Naive thymus-derived CD4-positive, alpha-beta T cell (primary cell): ENCODE measurements around the gene HACD2. TPM values are rescaled to one million over a fixed set of nuclear protein-coding genes. Genes with fewer than 3 reads are reported as not detected.

ENCODE experiments used
- ATAC-seq: fragments of 150-1000 bp; cut with Tn5 transposase; 2 replicates; pipeline ENCODE4 v1.10.0; 2021; ENCODE audit warnings: mild to moderate bottlenecking, moderate library complexity
- CTCF ChIA-PET: fragments of 350-600 bp; sonication (Branson Sonifier 250); formaldehyde crosslinking; loops from one replicate; lab custom pipeline; 2021; ENCODE audit warnings: antibody characterized with exemption; lab: Charles Lee
- POLR2A ChIA-PET: fragments of 350-600 bp; sonication (Branson Sonifier 250); formaldehyde crosslinking; loops from one replicate; lab custom pipeline; 2021; ENCODE audit warnings: antibody characterized with exemption, inconsistent platforms; lab: Charles Lee
- DNase-seq, 9 donors: peaks; one replicate each; pipeline versions ENCODE4 v3.0.0 to v3.0.0-alpha.2; 2020 to 2022; ENCODE audit warnings: mixed read lengths in 1 of 9
- H3K27ac ChIP-seq: one replicate; pipeline ENCODE4 v1.7.0; 2013; ENCODE audit warnings: mild to moderate bottlenecking, low read depth, low read length, moderate library complexity
- H3K27me3 ChIP-seq, 2 donors: one replicate each; pipeline ENCODE4 v1.7.0; 2013; ENCODE audit warnings: low read length in 2 of 2, mild to moderate bottlenecking in 2 of 2, moderate library complexity in 2 of 2; ENCODE audit not compliant: control insufficient read depth in 2 of 2, insufficient read depth in 2 of 2
- H3K36me3 ChIP-seq, 3 experiments: 1 replicate in 2 of 3; 2 replicates in 1 of 3; pipeline ENCODE4 v1.7.0; 2013; ENCODE audit warnings: low read length in 3 of 3, mild to moderate bottlenecking in 3 of 3, moderate library complexity in 1 of 3; ENCODE audit not compliant: insufficient read depth in 3 of 3, control insufficient read depth in 2 of 3
- H3K4me1 ChIP-seq, 2 donors: one replicate each; pipeline ENCODE4 v1.7.0; 2013; ENCODE audit warnings: low read length in 2 of 2, mild to moderate bottlenecking in 2 of 2, moderate library complexity in 1 of 2; ENCODE audit not compliant: control insufficient read depth in 2 of 2, insufficient read depth in 2 of 2
- H3K4me3 ChIP-seq: 2 replicates; pipeline ENCODE4 v1.7.0; 2013; ENCODE audit warnings: mild to moderate bottlenecking, low read length
- H3K9me3 ChIP-seq, 3 experiments: 1 replicate in 2 of 3; 2 replicates in 1 of 3; pipeline ENCODE4 v1.7.0; 2013; ENCODE audit warnings: low read length in 3 of 3; ENCODE audit not compliant: control insufficient read depth in 2 of 3
- H3K27ac Mint-ChIP-seq, 9 donors: one replicate each; pipeline ENCODE4 v1.8.0; 2020 to 2022; ENCODE audit warnings: mixed read lengths in 9 of 9, mild to moderate bottlenecking in 8 of 9, moderate library complexity in 5 of 9, inconsistent platforms in 2 of 9
- H3K27me3 Mint-ChIP-seq, 5 donors: one replicate each; pipeline ENCODE4 v1.8.0; 2021 to 2022; ENCODE audit warnings: mixed read lengths in 5 of 5, mild to moderate bottlenecking in 1 of 5
- H3K36me3 Mint-ChIP-seq, 5 donors: one replicate each; pipeline ENCODE4 v1.8.0; 2020 to 2022; ENCODE audit warnings: mixed read lengths in 5 of 5, mild to moderate bottlenecking in 3 of 5, inconsistent platforms in 1 of 5
- H3K4me1 Mint-ChIP-seq, 7 donors: one replicate each; pipeline ENCODE4 v1.8.0; 2020 to 2022; ENCODE audit warnings: mixed read lengths in 7 of 7, mild to moderate bottlenecking in 3 of 7, inconsistent platforms in 1 of 7
- H3K4me3 Mint-ChIP-seq, 10 donors: one replicate each; pipeline ENCODE4 v1.8.0; 2020 to 2022; ENCODE audit warnings: mild to moderate bottlenecking in 10 of 10, mixed read lengths in 10 of 10, moderate library complexity in 6 of 10, inconsistent platforms in 2 of 10
- H3K9me3 Mint-ChIP-seq, 11 donors: one replicate each; pipeline ENCODE4 v1.8.0; 2020 to 2022; ENCODE audit warnings: mixed read lengths in 11 of 11, mild to moderate bottlenecking in 4 of 11, inconsistent platforms in 1 of 11, moderate library complexity in 1 of 11
- intact Hi-C, 2 donors: fragments of 100-400 bp; cut with micrococcal nuclease; formaldehyde crosslinking; loops; one replicate each; pipeline ENCODE4 v1.15.1; 2023
- polyA plus RNA-seq, 2 donors: library from polyadenylated mRNA; unstranded; fragments of 300-500 nt; fragmentation: Illumina TruSeq; gene quantifications; one replicate each; pipeline ENCODE4 v1.2.3, GENCODE V29; 2021
- total RNA-seq, 6 experiments: library from RNA in 5 of 6; stranded (reverse) in 5 of 6; gene quantifications; 1 replicate in 5 of 6; 2 replicates in 1 of 6; pipeline ENCODE4 v1.2.3 and lab custom pipeline; 2021 to 2026

Gene HACD2
- total RNA-seq: 10 to 100 TPM; 15.9 to 28.3 (median 24.0) TPM
- 10 to 100 TPM; 14.7 to 19.8 TPM for polyA plus RNA-seq
- total RNA-seq (lab: John Stamatoyannopoulos, UW): 26.7 reads per million, percentile 57 among the genes with 10 or more reads in this experiment

GRCh38 chr3:123584988-123585937 lies at the start of gene HACD2:
HACD2 (minus strand) TSS chr3:123585053; CDS start chr3:123585027, 26 bp downstream.
- ChIA-PET POLR2A (interaction anchor here (0.6 to 1.9 kb wide), 4 partner anchors 20 to 1925 kb away, joined by 4 to 7 read pairs (median 4); partner anchors contain the start of genes FAM162A, HCLS1 and SEC22A), CTCF (no interaction called here)
- peak; percentile 87 to 96 (median 90) for DNase-seq
- H3K27me3 ChIP-seq: no peaks in the 10 kb centered on the region
- intact Hi-C loops: loop anchor here (1.0 to 10.0 kb wide), 16 partner anchors 376 to 1924 kb away; partner anchors contain the start of genes CCDC14 (in 2 of the 2), EAF2 (in 2 of the 2), FAM162A (in 2 of the 2) and GOLGB1 (in 2 of the 2)
- Mint-ChIP-seq H3K4me1 (peaks cover 14 to 32% (median 30%) of the 10 kb centered on the region in 7 donors), H3K27ac (peak within 1 kb of the TSS; percentile 44 to 93 (median 83)), H3K9me3 (peaks cover 0 to 11% (median 6%) of the 10 kb centered on the region in 11 donors), H3K27me3 (no peaks in the 10 kb centered on the region), H3K4me3 (peak within 1 kb of the TSS in 3 of 10 donors; percentile 87 to 90 (median 89)), H3K36me3 (peaks cover 14 to 30% (median 24%) of the 10 kb centered on the region in 5 donors)
- H3K27ac ChIP-seq: peak within 1 kb of the TSS; percentile 79
- peak; percentile 96 for ATAC-seq
- peaks cover 0 to 18% (median 3%) of the 10 kb centered on the region in 3 experiments for H3K36me3 ChIP-seq
- H3K9me3 ChIP-seq: no peaks in the 10 kb centered on the region
- peak within 1 kb of the TSS; percentile 98 for H3K4me3 ChIP-seq
- H3K4me1 ChIP-seq: peaks cover 8 to 13% of the 10 kb centered on the region in 2 donors

DNA sequence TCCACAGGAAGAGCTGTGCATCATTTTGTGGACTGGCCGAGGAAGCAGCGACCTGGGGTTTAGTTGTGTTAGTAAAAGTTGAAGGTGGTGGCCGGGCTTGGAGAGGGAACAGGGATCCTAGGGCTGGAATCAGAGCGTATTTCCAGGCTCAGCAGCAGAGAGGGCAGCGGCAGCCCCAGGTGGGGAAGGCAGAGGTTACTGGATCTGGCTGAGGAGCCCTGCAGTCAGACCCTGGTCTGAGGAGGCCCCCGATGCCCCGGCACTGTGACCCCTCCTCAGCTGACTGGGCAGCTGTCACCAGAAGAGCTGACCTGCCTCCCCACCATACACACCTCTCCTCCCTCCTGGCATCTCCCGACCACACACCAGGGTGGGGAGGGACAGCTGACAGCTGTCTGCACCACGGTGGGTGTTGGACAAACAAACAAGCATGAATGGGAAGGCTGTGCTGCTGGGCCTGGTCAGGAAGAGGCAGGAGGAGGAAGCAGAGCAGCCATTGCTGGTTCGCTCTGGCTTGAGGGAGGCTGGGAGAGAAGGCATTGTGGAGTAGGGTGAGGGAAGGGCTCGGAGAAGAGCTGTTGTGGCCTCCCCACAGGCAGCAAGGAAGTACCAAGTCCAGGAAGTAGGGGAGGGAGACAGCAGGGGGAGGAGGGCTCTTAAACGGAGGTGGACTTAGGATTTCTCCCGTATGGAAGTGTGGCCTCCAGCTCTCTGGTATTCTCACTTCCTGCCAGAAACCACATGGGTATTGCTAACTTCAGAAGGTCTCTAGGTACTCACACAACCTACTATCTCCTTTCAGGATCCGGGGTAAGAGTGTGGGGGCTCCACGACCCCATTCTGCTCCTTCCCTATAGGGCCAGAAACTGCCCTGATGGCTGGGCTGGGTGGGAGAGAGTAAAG lies 49.5 kb upstream of the HACD2 start:
- Histone ChIP-seq H3K4me3 (no peak overlapping the region), H3K36me3 (no peaks in the 10 kb centered on the region), H3K27me3 (no peaks in the 10 kb centered on the region), H3K9me3 (no peaks in the 10 kb centered on the region), H3K27ac (no peak overlapping the region), H3K4me1 (no peaks in the 10 kb centered on the region)
- POLR2A ChIA-PET: interaction anchor here (0.6 kb wide), 1 partner anchor 76 kb away, joined by 3 read pairs; no protein-coding TSS in a partner anchor
- H3K36me3 Mint-ChIP-seq: peaks cover 0 to 30% (median 14%) of the 10 kb centered on the region in 5 donors
- H3K9me3 Mint-ChIP-seq: no peaks in the 10 kb centered on the region
- intact Hi-C loops: no loop called here
- peak overlapping the region in 1 of 9 donors; percentile 59 for H3K27ac Mint-ChIP-seq
- H3K4me3 Mint-ChIP-seq: no peak overlapping the region
- H3K4me1 Mint-ChIP-seq: peaks cover 0 to 4% (median 0%) of the 10 kb centered on the region in 7 donors
- peaks cover 0 to 3% (median 0%) of the 10 kb centered on the region in 5 donors for H3K27me3 Mint-ChIP-seq
- DNase-seq (no peak), ATAC-seq (no peak)
- CTCF ChIA-PET: no interaction called here

- Mint-ChIP-seq H3K27me3 (peaks cover 0 to 1% (median 0%) of the 10 kb centered on the region in 5 donors), H3K4me3 (no peak overlapping the region), H3K9me3 (no peaks in the 10 kb centered on the region), H3K36me3 (peaks cover 0 to 33% (median 16%) of the 10 kb centered on the region in 5 donors), H3K27ac (no peak overlapping the region), H3K4me1 (peaks cover 0 to 4% (median 0%) of the 10 kb centered on the region in 7 donors)
- H3K36me3 ChIP-seq: no peaks in the 10 kb centered on the region
- ChIA-PET CTCF (no interaction called here), POLR2A (no interaction called here)
- H3K27me3 ChIP-seq: peaks cover 0 to 2% of the 10 kb centered on the region in 2 donors
- no peaks in the 10 kb centered on the region for H3K4me1 ChIP-seq
- H3K27ac ChIP-seq: no peak overlapping the region
- DNase-seq (no peak), ATAC-seq (no peak)
- no peaks in the 10 kb centered on the region for H3K9me3 ChIP-seq
- intact Hi-C loops: no loop called here
- H3K4me3 ChIP-seq: no peak overlapping the region
Measured at GRCh38 chr3:123633530-123633929, 48.7 kb upstream of the HACD2 start.

- H3K4me3 ChIP-seq: no peak overlapping the region
- ChIA-PET CTCF (no interaction called here), POLR2A (no interaction called here)
- no peaks in the 10 kb centered on the region for H3K9me3 ChIP-seq
- peaks cover 0 to 2% of the 10 kb centered on the region in 2 donors for H3K27me3 ChIP-seq
- Mint-ChIP-seq H3K36me3 (peaks cover 0 to 33% (median 16%) of the 10 kb centered on the region in 5 donors), H3K27ac (no peak overlapping the region), H3K4me3 (no peak overlapping the region), H3K27me3 (peaks cover 0 to 5% (median 0%) of the 10 kb centered on the region in 5 donors), H3K9me3 (no peaks in the 10 kb centered on the region), H3K4me1 (peaks cover 0 to 4% (median 0%) of the 10 kb centered on the region in 7 donors)
- intact Hi-C loops: no loop called here
- DNase-seq (no peak), ATAC-seq (no peak)
- H3K36me3 ChIP-seq: no peaks in the 10 kb centered on the region
- no peak overlapping the region for H3K27ac ChIP-seq
- H3K4me1 ChIP-seq: no peaks in the 10 kb centered on the region
Measured at GRCh38 chr3:123632161-123632655, 47.4 kb upstream of the HACD2 start.

- intact Hi-C loops: no loop called here
Measured at GRCh38 chr3:123629747-123630047, 44.8 kb upstream of the HACD2 start.

More at GRCh38 chr3:123629747-123630047, 44.8 kb upstream of the HACD2 start:
- no peaks in the 10 kb centered on the region for H3K9me3 ChIP-seq
- ChIA-PET CTCF (no interaction called here), POLR2A (no interaction called here)
- H3K4me3 Mint-ChIP-seq: no peak overlapping the region
- peaks cover 0 to 4% (median 0%) of the 10 kb centered on the region in 7 donors for H3K4me1 Mint-ChIP-seq
- no peaks in the 10 kb centered on the region for H3K36me3 ChIP-seq
- peaks cover 0 to 33% (median 16%) of the 10 kb centered on the region in 5 donors for H3K36me3 Mint-ChIP-seq
- H3K27ac ChIP-seq: no peak overlapping the region
- H3K4me1 ChIP-seq: no peaks in the 10 kb centered on the region
- no peaks in the 10 kb centered on the region for H3K9me3 Mint-ChIP-seq
- H3K27me3 Mint-ChIP-seq: peaks cover 0 to 5% (median 0%) of the 10 kb centered on the region in 5 donors
- DNase-seq (no peak), ATAC-seq (no peak)
- no peak overlapping the region for H3K4me3 ChIP-seq
- H3K27me3 ChIP-seq: peaks cover 0 to 2% of the 10 kb centered on the region in 2 donors
- H3K27ac Mint-ChIP-seq: no peak overlapping the region
